ENCODE results near the gene LPGAT1. TPM values are rescaled to one million over a fixed set of nuclear protein-coding genes. Genes with fewer than 3 reads are reported as not detected.

LPGAT1 gene
- total RNA-seq, 1 experiment from 2014 or later = 50.6 TPM

- intact Hi-C loops (cut with micrococcal nuclease) = no loop called here
- POLR2A ChIA-PET = interaction anchor here (0.8 kb wide), 1 partner anchor 17 kb away, joined by 4 read pairs; no protein-coding TSS in a partner anchor
- Histone ChIP-seq H3K27ac (ENCODE audit: low read depth, low read length) (peak overlapping the region; percentile 57), H3K4me3 (replicated peaks in 1 of 2; ENCODE audit: low read depth in 1 of 2, low read length in 2 of 2) (peak overlapping the region in 1 of 2 experiments; percentile 51; a peak in 1 of 4 replicates), H4K20me1 (ENCODE audit: insufficient read depth) (no peaks in the 10 kb centered on the region), H3K9me2 (ENCODE audit: insufficient read depth) (no peaks in the 10 kb centered on the region), H3K4me2 (ENCODE audit: low read length) (peak overlapping the region; percentile 79), H3K9me3 (ENCODE audit: control insufficient read depth in 1 of 2, insufficient read depth in 1 of 2, low read depth in 1 of 2, low read length in 2 of 2) (no peaks in the 10 kb centered on the region), H3K9ac (ENCODE audit: low read length) (peak overlapping the region; percentile 39; the same call in 1 of the 2 replicates), H2AFZ (ENCODE audit: low read depth, low read length, poor library complexity, severe bottlenecking) (no peak overlapping the region), H3K4me1 (ENCODE audit: control insufficient read depth in 1 of 2, insufficient read depth in 2 of 2, low read length in 2 of 2) (peaks cover 44 to 48% of the 10 kb centered on the region in 2 experiments), H3K27me3 (ENCODE audit: insufficient read depth, low read length) (peaks cover 7% of the 10 kb centered on the region; the same call in 1 of the 2 replicates), H3K36me3 (ENCODE audit: control insufficient read depth in 1 of 2, insufficient read depth in 2 of 2, low read length in 2 of 2) (no peaks in the 10 kb centered on the region), H3K79me2 (ENCODE audit: insufficient read depth, low read length) (no peaks in the 10 kb centered on the region)
- BruUV-seq (replicated peaks) = no TSS peak
- ATAC-seq (no peak), DNase-seq (ENCODE audit: low read depth, low spot score) (no peak)
- CTCF ChIA-PET = interaction anchor here (0.7 to 1.3 kb wide), 3 partner anchors 38 to 299 kb away, joined by 3 to 5 read pairs (median 4); partner anchors contain the start of genes DTL and INTS7
- TF ChIP-seq MAX (IDR thresholded peaks at IDR 0.05) (0 out of 2 replicates have a peak, but pooled peaks have one; percentile 16), TCF7L2 (IDR thresholded peaks at IDR 0.05; ENCODE audit: borderline replicate concordance, extremely low read depth, insufficient read depth, insufficient read length) (no peak), ATF3 (IDR thresholded peaks at IDR 0.05) (no peak), CBX3 (IDR thresholded peaks at IDR 0.05; ENCODE audit: low read depth) (no peak), CTCF (IDR thresholded peaks at IDR 0.05 in 2 of 3, conservative IDR thresholded peaks at IDR 0.05 in 1 of 3; ENCODE audit: borderline replicate concordance in 1 of 3, insufficient read depth in 1 of 3, low read depth in 2 of 3, low read length in 2 of 3) (no peak), RAD21 (IDR thresholded peaks at IDR 0.05; ENCODE audit: low read depth) (no peak), JUND (IDR thresholded peaks at IDR 0.05) (no peak), EGR1 (IDR thresholded peaks at IDR 0.05; ENCODE audit: low read depth) (no peak)
- RAD21 ChIA-PET (ENCODE audit: low non-redundant PET in 1 of 2, low total read pairs in 2 of 2, uncharacterized antibody in 2 of 2, unreplicated experiment in 2 of 2) = interaction anchor here in 1 of 2 experiments (0.8 kb wide), 1 partner anchor 37 kb away, joined by 3 read pairs; no protein-coding TSS in a partner anchor
These were observed 94.1 kb downstream of the LPGAT1 start for GRCh38 chr1:211736351-211736915.

Measured in HCT116 (cell line).